ENCODE measurements around the gene TENM4.

The TENM4 gene

DNA sequence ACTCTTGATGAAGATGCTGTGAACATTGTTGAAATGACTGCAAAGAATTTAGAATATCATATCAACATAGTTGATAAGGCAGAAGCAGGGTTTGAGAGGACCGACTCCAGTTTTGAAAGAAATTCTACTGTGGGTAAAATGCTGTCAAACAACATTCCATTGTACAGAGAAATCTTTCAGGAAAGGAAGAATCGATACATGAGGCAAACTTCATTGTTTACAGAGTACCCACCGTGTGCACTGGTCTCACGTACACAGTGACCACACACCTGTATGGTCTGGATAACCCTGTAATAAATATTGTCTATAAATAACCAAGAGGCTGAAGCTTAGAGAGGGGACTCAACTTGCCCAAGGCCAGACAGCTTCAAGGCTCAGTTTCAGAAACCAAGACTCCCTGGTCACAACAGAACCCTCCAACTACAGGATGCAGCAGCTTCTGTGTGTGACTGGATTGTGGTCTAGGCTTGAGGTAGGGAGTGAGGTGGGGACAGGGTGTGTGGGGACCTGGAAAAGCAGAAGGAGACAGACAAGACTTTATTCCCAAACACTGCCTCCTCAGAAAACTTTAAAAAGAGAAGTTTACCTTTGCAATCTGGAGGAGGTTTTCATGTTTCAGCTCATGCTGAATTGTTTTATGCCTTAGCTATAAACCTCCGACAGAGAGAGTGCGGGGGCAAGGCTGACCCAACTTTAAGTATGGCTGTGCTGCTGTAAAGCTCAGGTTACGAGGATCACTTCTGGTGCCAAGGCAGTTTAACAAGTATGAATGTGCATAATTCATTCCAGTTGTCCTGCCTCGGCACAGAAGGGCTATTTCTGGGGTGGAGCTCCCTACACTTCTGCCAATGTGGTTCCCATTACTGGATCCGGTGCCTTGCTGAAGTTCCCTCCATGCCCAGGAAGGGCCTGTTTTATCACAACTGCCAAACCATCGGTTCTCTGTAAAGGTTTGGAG lies 493.6 kb downstream of the TENM4 start:
- H3K4me1 Mint-ChIP-seq (ENCODE audit: low read depth in 2 of 2), result no peaks in the 10 kb centered on the region
- no peak overlapping the region for H3K27ac Mint-ChIP-seq
- peaks cover 7 to 12% of the 10 kb centered on the region in 2 donors for H3K27me3 Mint-ChIP-seq
- DNase-seq, result no peak
- no peak for ATAC-seq (replicated peaks)
- H3K9me3 Mint-ChIP-seq, result no peaks in the 10 kb centered on the region
- H3K4me3 Mint-ChIP-seq, result no peak overlapping the region
- H3K36me3 Mint-ChIP-seq (ENCODE audit: insufficient read depth), result no peaks in the 10 kb centered on the region

DNA sequence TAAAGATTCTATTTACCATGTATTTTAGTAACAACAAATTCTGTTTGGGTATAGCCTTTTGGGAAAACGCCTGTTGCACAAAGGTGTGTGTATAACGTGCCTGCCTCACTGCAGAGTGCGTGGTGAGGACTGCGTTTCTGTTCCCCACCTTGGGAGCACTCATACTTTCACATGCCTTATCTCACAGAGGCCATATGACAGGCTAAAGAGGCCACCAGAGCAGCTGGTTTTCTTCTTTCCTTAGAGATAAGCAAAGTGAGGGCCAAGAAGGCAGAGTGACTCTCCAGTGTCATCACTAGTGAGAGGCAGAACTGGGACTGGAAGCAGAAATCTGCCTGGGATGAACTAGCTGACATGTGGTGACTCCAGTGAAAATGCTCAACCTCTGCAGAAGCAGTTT lies 497.0 kb downstream of the TENM4 start:
- Mint-ChIP-seq H3K4me3 (no peak overlapping the region), H3K27me3 (peaks cover 8 to 11% of the 10 kb centered on the region in 2 donors), H3K4me1 (ENCODE audit: low read depth in 2 of 2) (no peaks in the 10 kb centered on the region), H3K36me3 (ENCODE audit: insufficient read depth) (no peaks in the 10 kb centered on the region), H3K9me3 (no peaks in the 10 kb centered on the region), H3K27ac (no peak overlapping the region)
- ATAC-seq (replicated peaks) (no peak), DNase-seq (no peak)

DNA sequence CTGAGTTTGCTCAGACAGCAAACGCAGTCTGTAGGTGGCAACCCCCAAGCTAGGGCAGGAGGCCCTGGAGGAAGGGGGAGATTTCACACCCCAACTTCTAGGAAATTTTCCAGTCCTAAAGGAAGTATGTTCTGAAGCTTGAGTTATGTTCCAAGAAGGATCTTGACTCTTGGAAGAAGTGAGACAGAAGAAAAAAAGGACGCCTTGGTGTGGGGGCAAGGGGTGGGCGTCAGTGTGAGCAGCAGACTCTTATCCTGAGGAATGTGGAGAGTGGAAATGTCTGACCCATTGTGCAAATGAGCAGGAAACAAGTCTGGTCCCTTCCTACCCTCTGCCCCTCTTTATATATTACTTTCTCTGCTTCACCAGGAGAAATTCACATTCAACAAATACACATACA lies 497.7 kb downstream of the TENM4 start:
- Mint-ChIP-seq H3K27me3 (peaks cover 8 to 11% of the 10 kb centered on the region in 2 donors), H3K4me3 (no peak overlapping the region), H3K4me1 (ENCODE audit: low read depth in 2 of 2) (no peaks in the 10 kb centered on the region), H3K27ac (no peak overlapping the region), H3K9me3 (no peaks in the 10 kb centered on the region), H3K36me3 (ENCODE audit: insufficient read depth) (no peaks in the 10 kb centered on the region)
- no peak for DNase-seq
- no peak for ATAC-seq (replicated peaks)

DNA sequence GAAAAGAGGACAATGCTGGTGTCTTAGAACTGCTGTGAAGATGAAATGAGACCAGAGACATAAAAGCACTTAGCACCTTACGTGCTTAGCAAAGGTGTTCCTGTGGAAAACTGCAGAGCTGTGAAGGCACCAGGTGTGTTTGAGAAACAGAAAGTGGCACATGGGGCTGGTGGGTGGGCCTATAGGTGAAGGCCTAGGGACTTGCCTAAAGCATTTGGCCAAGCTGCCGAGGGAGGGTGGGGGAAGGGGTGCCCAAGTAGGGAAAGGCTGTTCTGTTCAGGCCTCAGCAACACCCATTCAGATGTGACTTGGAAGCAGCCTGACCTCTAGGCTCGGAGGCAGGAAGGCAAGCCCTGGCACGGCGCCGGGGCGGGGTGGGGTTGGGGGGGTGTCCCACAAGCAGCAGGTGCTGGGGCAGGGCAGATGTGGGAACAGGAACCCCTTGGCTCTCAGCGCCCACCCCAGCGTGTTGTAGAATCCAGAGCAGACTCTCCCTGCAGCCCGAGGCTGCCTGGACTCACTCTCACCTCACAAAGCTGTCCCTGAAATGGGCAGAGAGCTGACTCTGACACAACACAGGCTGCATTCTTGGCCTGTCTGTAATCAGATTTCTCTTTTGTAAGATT lies 499.5 kb downstream of the TENM4 start:
- peaks cover 8 to 11% of the 10 kb centered on the region in 2 donors for H3K27me3 Mint-ChIP-seq
- no peak overlapping the region for H3K27ac Mint-ChIP-seq
- H3K4me3 Mint-ChIP-seq, result no peak overlapping the region
- DNase-seq, result no peak
- no peaks in the 10 kb centered on the region for H3K36me3 Mint-ChIP-seq (ENCODE audit: insufficient read depth)
- H3K9me3 Mint-ChIP-seq, result no peaks in the 10 kb centered on the region
- ATAC-seq (replicated peaks), result no peak
- H3K4me1 Mint-ChIP-seq (ENCODE audit: low read depth in 2 of 2), result no peaks in the 10 kb centered on the region

DNA sequence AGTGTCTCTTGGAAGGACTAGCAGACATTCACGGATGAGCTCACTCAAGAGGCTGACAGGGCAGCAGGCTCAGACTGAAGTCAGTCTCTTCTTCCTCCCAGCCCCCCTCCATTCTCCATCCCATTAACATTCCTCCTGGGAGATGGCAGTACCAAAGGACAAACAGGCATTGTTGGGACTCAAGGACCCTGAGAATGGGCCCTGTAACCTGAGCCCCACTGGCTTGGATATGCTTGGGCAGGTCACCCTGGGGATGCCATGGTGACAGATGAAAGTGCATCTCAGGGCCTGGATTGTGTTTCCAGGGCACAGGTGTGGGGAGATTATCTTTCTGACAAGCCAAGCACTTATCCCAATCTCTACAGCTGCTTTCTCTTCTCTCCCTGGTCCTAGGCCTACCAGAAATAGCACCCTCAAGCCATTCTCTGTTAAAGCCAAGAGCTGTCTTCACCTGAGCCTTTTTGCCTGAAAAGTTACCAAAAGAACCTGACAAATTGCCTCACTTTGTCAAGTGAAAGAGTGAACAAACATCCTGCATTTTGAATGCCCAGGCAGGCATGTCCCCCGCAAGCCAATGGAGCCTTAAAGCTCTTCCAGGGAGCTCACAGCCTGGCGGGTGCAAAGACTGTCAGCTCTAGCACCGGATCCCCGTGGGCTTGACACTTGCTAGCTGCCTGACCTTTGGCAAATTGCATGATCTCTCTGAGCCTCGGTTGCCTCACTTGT lies 500.2 kb downstream of the TENM4 start:
- H3K4me1 Mint-ChIP-seq (ENCODE audit: low read depth in 2 of 2), result no peaks in the 10 kb centered on the region
- H3K27ac Mint-ChIP-seq, result no peak overlapping the region
- H3K27me3 Mint-ChIP-seq, result peaks cover 8 to 11% of the 10 kb centered on the region in 2 donors
- ATAC-seq (replicated peaks) (no peak), DNase-seq (no peak)
- H3K9me3 Mint-ChIP-seq, result no peaks in the 10 kb centered on the region
- no peak overlapping the region for H3K4me3 Mint-ChIP-seq
- no peaks in the 10 kb centered on the region for H3K36me3 Mint-ChIP-seq (ENCODE audit: insufficient read depth)

DNA sequence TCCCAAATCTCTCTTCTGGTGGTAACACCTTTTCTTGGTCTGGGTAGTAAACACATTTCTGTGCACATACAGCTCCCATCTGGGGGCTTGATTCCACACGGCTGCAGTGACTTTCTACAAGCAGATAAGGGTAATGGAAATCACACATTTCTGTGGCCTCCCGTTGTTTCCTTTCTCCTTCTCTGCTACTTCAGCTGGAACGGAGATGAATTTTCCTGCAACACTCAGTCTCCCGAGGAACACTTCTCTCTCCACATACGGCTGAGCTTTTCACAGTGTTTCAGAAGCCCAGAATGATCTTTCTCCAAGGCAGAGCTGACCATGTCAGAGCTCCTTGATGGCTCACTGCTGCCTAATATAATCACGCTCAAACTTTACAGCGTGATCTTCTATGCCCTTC lies 501.9 kb downstream of the TENM4 start:
- Mint-ChIP-seq H3K9me3 (no peaks in the 10 kb centered on the region), H3K27me3 (peaks cover 8 to 11% of the 10 kb centered on the region in 2 donors), H3K36me3 (ENCODE audit: insufficient read depth) (no peaks in the 10 kb centered on the region), H3K27ac (no peak overlapping the region), H3K4me3 (no peak overlapping the region), H3K4me1 (ENCODE audit: low read depth in 2 of 2) (no peaks in the 10 kb centered on the region)
- ATAC-seq (replicated peaks), result no peak
- DNase-seq, result no peak

DNA sequence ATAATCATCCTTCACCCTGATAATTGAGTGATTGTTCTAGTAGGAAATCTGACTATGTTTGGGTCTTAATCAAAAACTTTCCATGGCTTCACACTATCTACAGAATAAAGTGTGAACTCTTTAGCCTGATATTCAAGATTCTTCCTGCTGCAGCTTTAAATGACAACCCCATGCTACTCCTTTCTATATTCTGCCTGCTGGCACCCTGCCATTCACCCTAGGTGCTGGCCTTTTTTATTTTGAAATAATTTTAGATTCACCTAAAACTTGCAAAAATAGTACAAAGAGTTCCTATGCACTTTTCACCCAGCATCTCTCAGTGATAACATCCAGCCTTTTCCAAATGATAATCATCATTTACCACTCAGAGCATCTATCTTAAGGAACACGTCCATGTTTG lies 502.8 kb downstream of the TENM4 start:
- Mint-ChIP-seq H3K27ac (no peak overlapping the region), H3K4me3 (no peak overlapping the region), H3K27me3 (peaks cover 8 to 9% of the 10 kb centered on the region in 2 donors), H3K4me1 (ENCODE audit: low read depth in 2 of 2) (no peaks in the 10 kb centered on the region), H3K9me3 (no peaks in the 10 kb centered on the region), H3K36me3 (ENCODE audit: insufficient read depth) (no peaks in the 10 kb centered on the region)
- ATAC-seq (replicated peaks), result no peak
- no peak for DNase-seq

DNA sequence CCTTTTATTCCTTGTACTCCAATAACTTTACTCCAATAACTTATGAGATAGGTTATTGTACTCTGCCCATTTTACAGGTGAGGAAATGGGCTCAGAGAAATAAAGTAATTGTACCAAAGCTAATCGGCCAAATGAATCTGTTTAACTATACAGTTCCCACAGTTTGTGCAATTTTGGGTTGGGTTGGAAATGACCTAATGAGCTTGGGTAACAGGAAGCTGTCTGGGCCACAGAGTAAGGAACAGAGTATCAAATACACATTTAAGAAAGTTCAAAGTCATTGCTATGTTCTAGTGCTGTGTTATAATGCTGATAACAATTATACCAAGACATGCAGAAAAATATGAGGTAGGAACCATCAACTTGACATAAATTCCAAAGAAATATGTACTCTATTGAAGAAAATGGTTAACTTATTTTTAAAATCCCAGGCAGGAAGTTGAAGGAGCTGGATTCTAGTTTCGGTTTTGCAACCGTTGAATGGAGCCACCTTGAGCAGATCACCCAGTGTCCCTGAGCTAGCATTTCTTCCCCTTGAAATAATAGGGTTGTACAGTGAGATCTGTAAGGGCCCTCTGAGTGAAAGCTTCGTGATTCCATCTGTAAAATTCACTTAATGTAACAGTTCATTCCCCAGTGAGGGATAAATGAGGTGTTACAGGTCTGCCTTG lies 505.3 kb downstream of the TENM4 start:
- ATAC-seq (replicated peaks) (no peak), DNase-seq (no peak)
- no peaks in the 10 kb centered on the region for H3K36me3 Mint-ChIP-seq (ENCODE audit: insufficient read depth)
- H3K9me3 Mint-ChIP-seq, result no peaks in the 10 kb centered on the region
- H3K4me1 Mint-ChIP-seq (ENCODE audit: low read depth in 2 of 2), result no peaks in the 10 kb centered on the region
- peaks cover 3 to 6% of the 10 kb centered on the region in 2 donors for H3K27me3 Mint-ChIP-seq
- no peak overlapping the region for H3K4me3 Mint-ChIP-seq
- no peak overlapping the region for H3K27ac Mint-ChIP-seq

DNA sequence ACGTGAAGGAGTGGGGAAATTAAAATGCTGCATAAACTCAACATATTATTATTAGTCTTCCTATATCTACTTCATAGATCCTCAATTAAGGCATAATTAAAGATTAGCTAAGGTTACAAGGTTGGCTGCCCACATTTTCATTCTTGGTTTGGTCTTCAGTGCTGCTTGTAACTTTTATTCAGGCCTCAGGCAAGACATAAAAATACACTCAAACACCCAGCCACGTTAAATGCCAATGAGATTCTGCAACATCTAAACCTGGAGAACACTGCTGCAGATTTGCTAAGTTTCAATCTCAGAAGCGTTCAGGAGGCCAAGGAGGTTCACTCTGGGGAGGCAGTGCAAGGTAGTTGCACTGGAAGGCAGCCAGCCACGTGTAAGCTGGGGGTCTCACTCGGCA lies 507.5 kb downstream of the TENM4 start:
- peaks cover 8 to 12% of the 10 kb centered on the region in 2 donors for H3K27me3 Mint-ChIP-seq
- no peak overlapping the region for H3K4me3 Mint-ChIP-seq
- H3K27ac Mint-ChIP-seq, result no peak overlapping the region
- no peaks in the 10 kb centered on the region for H3K4me1 Mint-ChIP-seq (ENCODE audit: low read depth in 2 of 2)
- no peak for DNase-seq
- H3K9me3 Mint-ChIP-seq, result no peaks in the 10 kb centered on the region
- no peaks in the 10 kb centered on the region for H3K36me3 Mint-ChIP-seq (ENCODE audit: insufficient read depth)
- no peak for ATAC-seq (replicated peaks)

DNA sequence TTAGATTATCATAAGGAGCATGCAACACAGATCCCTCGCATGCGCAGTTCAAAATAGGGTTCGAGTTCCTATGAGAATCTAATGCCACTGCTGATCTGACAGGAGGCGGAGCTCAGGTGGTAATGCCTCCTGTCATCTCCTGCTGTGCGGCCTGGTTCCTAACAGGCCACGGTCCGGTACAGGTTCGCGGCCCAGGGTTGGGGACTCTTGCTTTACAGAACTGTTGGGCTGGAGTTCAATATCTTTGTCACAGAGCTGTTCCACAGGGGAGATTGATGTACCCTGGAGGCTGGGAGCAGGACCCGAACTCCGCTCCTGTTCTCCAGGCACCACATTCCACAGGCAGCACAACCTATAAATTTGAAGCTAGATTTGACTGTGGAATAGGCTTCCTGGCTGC lies 508.1 kb downstream of the TENM4 start:
- peaks cover 8 to 12% of the 10 kb centered on the region in 2 donors for H3K27me3 Mint-ChIP-seq
- ATAC-seq (replicated peaks) (no peak), DNase-seq (no peak)
- H3K27ac Mint-ChIP-seq, result no peak overlapping the region
- H3K9me3 Mint-ChIP-seq, result no peaks in the 10 kb centered on the region
- H3K4me1 Mint-ChIP-seq (ENCODE audit: low read depth in 2 of 2), result no peaks in the 10 kb centered on the region
- H3K36me3 Mint-ChIP-seq (ENCODE audit: insufficient read depth), result no peaks in the 10 kb centered on the region
- H3K4me3 Mint-ChIP-seq, result no peak overlapping the region

DNA sequence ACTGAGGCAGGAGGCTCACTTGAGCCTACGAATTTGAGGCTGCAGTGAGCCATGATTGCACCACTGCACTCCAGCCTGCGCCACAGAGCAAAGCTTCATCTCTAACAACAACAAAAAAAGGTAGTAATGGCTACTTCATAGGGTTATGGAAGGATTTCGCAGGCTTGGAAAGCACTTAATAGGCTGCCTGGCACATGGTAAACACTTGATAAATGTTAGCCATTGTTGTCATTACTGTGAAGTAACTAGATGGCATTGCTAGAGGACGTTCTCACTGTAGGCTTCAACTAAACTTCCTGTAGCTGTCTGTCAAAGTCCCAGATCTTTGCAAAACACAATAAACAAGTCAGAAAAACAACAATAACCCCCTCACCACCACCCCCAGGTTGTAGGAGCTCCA lies 508.9 kb downstream of the TENM4 start:
- Mint-ChIP-seq H3K4me1 (ENCODE audit: low read depth in 2 of 2) (no peaks in the 10 kb centered on the region), H3K27ac (no peak overlapping the region), H3K27me3 (peaks cover 8 to 12% of the 10 kb centered on the region in 2 donors), H3K4me3 (no peak overlapping the region), H3K36me3 (ENCODE audit: insufficient read depth) (no peaks in the 10 kb centered on the region), H3K9me3 (no peaks in the 10 kb centered on the region)
- DNase-seq (no peak), ATAC-seq (replicated peaks) (no peak)

DNA sequence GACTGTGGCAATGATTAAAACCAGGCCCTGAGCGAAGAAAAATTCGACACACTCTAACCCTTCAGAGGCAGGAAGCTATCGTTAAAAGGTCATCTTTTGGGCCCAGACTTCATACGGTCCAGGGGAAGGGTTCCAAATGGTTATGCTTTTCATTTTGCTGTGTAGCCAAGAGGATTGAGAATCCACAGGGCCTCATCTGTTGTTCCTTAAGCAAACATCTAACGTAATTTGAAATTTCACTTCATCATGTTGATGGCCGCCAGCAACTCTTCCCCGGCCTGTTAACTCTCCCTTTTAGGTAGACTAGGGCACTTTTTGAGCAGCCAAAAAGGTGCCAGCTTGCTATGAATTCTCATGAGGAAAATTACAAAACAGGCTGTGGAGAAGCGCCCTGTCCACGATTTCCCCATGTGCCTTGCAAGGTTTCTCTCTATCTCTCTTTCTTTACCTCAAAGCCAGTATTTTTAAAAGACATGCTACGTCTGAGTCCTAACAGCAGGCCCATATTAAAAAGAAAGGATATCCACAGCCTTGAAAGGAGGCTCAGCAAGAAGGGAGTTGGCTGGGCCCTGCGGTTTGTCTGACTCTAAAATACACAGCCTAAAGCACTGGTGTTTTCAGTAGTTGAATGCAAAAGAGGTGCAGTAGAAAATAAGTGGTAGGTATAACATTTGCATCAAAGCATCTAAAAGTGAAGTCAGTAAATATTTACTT lies 509.9 kb downstream of the TENM4 start:
- Mint-ChIP-seq H3K27ac (no peak overlapping the region), H3K9me3 (no peaks in the 10 kb centered on the region), H3K27me3 (peaks cover 8 to 12% of the 10 kb centered on the region in 2 donors), H3K4me1 (ENCODE audit: low read depth in 2 of 2) (no peaks in the 10 kb centered on the region), H3K4me3 (no peak overlapping the region), H3K36me3 (ENCODE audit: insufficient read depth) (no peaks in the 10 kb centered on the region)
- ATAC-seq (replicated peaks), result no peak
- no peak for DNase-seq

DNA sequence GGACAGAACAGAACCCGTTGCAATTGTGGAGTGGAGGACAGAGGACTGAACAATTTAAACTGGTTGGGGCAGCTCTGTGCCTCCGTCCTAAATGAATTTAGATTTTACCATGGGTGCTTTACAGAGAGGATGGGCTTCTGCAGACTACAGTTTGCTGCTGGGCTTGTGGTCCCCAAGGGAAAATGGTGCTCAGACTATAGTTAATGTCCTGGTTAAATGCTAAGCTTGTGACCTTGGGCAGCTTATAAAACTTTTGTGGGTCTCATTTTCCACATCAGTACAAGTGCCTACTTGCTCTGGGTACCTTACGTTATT lies 511.0 kb downstream of the TENM4 start:
- Mint-ChIP-seq H3K27me3 (peaks cover 12% of the 10 kb centered on the region in 2 donors), H3K4me3 (no peak overlapping the region), H3K4me1 (ENCODE audit: low read depth in 2 of 2) (no peaks in the 10 kb centered on the region), H3K36me3 (ENCODE audit: insufficient read depth) (no peaks in the 10 kb centered on the region), H3K9me3 (no peaks in the 10 kb centered on the region), H3K27ac (no peak overlapping the region)
- ATAC-seq (replicated peaks) (no peak), DNase-seq (no peak)

Measured in effector memory CD8-positive, alpha-beta T cell (primary cell).